Stimulated activated CD4-positive, alpha-beta T cell treated with anti-CD3 and anti-CD28 coated beads, Interleukin-12 subunit alpha, Interleukin-12 subunit beta, amount 100 ng/mL, for 24 hours (primary cell): ENCODE results near the gene FAM120B.

ENCODE experiments used
- DNase-seq, 2 experiments: peaks; one replicate each; pipeline ENCODE4 v3.0.0-alpha.2; 2020; ENCODE audit warnings: low read depth in 2 of 2

FAM120B gene

DNA sequence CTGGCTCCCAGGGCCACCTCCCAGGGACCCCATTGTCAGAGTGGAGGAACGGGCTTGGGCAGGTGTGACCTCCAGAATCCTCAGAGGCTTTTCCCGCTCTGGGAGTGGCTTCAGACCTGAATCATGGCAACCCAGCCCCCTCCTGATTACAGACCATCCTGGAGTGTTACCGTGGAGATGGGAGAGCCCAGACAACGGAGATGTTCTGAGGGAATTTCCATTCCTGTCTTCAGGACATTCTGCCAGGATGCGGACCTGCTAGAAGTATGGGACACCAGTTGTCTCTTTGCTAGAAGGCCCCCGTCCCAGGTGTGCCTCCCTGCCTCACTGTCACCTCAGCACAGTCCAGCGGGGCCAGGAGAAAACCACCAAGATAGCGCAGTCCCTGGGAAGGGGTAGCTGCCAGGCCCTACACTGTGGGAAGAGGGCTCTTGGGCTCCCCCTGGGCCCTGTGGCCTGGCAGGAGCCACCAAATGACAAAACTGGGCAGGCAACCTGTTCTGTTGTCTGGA lies 136.6 kb downstream of the FAM120B start:
- DNase-seq, result no peak

DNA sequence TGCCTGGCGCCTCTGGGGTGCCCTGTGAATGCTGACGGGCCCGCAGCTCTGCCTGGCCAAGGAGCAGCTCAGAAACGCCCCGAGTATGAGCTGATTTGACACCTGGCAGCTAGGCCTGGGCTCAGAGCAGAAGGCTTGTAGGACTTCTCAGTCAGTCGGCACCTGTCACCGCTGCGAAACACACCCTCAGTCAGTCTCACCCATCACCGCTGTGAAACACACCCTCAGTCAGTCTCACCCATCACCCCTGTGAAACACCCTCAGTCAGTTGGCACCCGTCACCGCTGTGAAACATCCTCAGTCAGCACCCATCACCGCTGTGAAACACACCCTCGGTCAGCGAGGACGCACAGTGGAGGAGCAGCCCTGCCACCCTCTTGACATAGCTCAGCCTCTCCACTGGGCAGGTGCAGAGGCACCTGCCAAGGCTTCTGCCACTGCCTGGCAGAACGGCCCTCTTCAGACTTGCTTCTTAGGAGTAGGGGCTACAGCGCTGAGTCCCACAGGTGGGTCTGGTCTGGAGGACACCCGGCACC lies 137.6 kb downstream of the FAM120B start:
- no peak for DNase-seq

DNA sequence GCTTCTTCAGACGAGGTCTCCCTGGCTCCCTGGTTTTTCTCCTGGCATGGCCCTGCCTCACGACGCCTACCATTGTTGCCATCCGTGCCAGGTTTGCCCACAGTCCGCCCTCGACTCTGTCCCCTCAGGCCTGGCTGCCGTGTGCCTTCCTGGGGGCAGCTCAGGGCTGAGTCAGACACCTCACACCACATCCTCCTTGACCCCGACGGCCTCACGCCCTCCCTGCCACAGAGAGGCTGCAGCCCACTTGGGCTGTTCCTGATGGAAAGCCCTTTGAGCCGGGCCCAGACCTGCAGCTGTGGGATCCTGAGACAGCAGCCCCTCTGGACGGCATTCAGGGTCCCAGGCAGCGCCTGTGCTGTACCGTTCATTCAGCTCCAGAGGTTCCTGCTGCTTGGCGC lies 138.3 kb downstream of the FAM120B start:
- no peak for DNase-seq

DNA sequence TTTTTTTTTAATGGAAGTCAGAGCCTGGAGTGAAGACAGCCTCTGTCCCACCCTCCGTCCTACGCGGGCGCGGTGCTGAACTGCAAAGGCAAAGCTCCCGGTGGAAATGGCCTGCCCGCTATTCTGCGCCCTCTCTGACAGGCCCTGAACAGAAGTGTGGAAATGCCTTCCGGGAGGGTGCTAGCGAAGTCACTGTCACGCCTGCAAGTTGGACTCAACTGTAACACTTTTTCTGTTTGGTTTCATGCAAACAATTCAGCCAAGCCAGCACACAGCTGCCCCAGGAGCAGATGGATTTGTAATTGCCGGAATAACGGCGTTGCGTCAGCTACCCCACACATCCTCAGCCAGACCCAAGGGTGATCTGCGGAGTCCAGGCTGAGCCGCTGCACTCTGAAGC lies 138.9 kb downstream of the FAM120B start:
- DNase-seq, result no peak

DNA sequence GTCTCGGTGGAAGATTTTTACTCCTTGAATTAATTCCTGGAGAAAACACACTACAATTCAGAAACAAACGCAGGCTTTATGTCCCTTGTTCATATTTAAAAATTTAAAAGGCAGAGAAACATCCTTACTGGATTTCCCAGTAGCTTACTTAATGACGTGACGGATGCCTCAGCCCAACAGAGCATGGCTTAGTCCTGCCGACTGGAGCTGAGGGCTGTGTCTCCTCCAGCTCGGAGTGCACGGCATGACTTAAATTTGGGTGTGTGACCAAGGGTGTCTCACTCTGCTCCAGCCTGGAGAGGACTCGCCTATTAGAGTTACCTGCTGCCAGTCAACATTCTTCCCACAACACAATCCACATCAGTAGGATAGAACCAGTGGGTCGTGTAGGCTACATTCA lies 139.4 kb downstream of the FAM120B start:
- no peak for DNase-seq

DNA sequence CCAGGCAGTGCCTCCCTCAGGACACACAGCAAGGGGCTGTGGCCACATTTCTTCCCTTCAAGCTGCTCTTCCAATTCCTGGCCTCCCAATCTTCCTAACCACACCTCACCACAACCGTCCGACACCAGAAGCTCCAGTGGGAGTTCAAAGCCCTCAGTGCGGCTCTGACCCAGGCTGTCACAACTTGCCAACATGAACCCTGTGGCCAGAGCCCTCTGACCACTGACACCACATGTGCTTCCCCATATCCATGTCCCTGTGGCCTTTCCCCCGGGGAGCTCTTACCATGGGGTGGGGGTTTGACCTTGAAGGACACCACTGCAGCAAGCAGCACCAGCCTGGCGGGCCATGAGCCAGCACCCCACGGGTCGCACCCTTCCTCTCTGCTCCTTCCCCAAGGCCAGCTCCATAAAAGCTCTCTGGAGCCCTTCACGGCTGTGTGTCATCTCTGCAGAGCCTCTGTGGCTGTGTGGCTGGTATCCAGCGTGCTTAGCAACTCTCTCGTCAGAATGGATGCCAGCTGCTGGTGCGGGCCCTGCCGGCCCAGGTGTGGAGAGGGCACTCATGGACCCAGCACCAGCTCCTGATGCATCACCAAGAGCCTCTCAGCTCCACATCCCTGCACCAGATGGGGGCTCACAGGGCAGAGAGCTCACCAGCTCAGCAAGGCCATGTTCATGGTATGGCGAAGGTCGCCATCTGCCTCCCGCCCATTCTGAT lies 140.4 kb downstream of the FAM120B start:
- no peak for DNase-seq

DNA sequence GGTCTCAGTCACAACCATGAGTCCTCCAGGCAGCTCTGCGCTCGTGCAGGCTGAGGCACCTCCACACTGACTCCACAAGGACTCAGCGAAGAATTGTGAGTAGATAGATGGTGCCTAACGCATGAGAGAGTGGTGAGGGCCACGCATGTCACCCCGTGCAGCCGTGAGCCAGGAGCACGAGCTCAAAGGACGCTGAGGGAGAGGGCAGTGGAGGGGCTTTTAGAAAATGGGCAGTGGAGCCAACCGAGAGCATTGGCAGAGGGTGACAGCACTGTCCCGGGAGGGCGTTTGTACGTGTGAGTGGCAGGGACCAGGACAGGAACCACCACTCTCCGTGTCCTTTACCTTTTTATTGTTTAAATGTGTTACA lies 141.0 kb downstream of the FAM120B start:
- no peak for DNase-seq

DNA sequence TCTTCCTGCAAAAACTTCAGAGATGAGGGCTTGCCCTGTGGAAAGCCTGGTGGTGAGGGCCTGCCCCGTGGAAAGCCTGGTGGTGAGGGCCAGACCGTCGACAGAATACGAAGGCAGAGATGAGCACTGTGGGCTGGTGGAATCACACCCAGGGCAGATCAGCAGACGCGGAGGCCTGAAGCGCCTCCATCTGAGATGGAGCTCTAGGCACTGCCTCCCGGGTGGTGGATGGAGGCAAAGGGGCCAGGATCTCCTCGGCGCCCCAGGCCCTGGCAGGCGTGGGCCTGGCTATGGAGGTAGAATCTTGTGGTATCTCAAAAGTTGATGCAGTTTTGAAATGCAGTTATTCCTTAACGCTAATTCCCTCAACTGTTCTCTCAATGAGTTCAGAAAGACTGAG lies 141.8 kb downstream of the FAM120B start:
- DNase-seq, result no peak

DNA sequence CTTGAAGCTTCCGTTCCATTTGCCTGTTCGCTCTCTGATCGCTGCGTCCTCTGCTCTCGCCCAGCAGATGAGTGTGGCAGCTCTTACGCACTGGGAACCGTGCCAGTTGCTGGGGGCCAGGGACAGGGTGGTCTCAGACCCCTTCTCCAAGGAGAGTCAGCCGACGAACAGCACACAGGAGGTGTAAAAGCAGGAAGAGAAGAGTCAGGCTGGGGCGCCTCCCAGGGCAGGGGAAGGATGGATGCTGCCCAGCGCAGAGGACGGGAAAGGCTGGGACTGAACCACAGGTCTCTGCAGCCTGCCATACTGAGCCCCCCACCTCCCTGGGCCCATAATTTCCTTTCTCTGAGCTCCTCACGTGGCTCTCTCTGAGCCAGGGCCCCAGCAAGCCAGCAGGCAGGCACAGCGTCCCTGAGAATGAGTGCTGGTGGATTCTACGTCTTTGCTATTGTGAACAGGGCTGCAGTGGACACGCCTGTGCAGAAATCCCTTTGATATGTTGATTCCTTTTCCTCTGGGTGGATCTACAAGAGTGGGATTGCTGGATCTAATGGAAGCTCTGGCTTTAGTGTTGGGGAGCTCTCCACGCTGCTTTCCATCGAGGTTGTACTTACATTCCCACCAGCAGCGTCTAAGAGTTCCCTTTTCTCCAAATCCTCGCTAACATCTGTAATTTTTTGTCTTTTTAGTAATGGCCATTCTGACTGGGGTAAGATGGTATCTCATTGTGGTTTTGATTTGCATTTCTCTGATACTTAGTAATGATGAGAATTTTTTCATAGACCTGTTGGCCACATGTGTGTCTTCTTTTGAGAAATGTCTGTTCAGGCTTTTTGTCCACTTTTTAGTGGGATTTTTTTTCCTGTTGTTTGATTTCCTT lies 142.4 kb downstream of the FAM120B start:
- DNase-seq, result no peak

DNA sequence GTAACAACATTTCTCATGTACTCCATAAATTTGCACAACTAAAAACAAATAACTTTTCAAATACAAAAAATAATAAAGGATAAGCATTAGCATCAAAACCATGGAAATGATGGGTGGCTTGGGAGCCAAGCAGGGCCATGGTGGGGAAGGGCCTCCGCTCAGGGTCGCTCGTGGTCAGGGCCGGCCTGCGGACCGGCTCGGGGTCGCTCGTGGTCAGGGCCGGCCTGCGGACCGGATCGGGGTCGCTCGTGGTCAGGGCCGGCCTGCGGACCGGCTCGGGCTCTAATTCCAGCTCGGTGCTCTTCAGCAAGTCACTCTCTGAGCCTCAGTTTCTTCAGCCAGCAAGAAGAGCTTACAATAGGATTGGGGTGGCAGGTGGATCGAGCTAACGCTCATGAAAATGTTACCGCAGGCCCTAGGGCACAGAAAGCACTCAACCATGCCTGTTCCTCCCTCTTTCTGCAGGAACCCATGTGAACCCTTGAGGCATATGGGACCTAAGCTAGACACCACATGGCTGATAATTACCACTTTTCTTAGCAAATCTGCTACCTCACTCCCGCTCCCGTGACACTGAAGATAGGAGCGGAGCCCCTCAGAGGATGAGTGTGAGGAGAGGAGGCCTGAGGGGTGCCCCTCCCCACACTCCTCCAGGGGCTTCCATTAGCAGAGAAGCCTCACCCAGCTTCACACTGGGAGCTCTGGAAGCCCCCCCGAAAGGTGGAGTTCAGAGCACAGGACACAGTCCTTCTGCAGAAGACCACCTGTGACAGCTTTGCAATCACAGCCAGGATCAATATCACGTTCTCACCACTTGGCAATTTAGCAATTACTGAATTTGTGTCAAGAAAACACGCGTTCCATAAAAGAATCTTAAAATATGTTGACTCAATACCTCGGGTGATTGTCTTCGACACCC lies 143.5 kb downstream of the FAM120B start:
- no peak for DNase-seq

DNA sequence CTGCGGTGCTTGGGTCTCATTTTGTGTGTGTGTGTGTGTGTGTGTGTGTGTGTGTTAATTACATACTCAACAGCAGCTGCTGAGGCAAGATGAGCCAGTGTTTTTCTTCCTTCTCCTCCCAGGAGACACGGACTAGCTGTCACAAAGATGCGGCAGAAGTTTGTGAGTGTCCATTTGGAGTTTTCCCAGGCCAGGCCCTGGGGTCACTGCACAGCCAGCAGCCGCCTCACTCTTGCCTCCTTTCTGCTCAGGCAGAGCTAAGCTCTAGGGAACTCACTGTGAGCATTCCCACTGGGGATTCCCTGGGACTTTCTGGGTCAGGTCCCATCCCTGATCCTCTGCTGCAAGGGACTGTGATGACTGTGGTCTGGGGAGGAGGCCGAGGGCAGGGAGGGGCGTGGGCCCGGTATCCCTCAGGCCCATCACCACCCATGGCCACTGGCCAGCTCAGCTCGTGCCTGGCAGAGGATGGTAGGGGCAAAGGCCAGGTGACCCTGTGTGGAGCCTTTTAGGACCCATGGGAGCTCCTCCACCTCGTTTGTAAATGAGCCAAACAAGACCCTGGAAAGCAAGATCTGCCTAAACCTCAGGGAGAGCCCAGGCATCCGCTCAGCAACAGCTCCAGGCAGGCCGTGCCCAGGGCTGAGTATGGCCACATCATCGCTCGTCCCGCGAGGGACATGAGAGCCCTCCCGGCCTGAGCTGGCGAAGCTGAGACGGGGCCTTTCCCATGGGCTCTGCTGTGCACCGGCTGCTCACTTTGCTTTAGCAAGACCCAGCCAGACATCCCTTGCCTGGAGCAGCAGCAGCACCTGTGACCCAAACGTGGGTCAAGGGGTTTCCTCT lies 144.6 kb downstream of the FAM120B start:
- DNase-seq, result no peak

DNA sequence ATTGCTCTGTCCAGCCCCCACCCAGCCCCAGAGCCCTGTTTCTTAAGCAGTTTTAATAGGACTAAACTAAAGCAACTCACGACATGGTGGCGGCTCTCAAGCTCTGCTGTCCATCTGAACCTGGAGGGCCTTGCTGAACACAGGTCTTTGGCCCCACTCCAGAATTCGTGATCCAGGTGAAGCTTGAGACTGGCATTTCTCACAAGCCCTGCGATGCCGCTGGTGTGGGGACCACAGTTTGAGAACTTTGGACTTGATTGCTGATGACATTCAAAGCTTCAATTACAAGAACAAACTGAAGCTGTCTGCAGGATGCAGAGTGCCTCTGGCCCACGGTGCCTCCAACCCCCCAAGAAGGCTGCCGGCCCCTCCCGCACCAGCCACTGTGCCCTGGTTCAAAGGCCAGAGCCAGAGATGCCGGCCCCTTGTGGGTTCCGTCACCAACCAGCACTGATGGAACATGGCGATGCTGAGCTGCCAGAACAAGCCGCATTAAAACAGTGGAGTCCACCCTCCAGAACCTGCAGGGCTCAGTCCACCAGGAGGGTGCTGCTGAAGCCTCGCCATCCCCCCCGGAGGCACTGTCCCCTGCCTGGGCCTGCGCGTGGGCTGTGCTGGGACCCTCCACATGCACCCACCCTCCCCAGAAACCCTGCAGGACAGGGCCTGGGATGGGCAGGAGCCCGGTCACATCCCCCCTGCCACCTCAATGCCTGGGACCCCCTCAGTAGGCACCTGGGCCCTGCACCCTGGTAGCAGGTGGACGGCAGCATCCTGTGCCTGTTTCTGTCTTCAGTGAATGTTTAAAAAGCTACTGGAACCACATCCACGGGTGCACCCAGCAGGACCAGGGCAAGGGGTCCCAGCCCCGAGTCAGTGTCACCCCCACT lies 145.4 kb downstream of the FAM120B start:
- DNase-seq, result no peak

DNA sequence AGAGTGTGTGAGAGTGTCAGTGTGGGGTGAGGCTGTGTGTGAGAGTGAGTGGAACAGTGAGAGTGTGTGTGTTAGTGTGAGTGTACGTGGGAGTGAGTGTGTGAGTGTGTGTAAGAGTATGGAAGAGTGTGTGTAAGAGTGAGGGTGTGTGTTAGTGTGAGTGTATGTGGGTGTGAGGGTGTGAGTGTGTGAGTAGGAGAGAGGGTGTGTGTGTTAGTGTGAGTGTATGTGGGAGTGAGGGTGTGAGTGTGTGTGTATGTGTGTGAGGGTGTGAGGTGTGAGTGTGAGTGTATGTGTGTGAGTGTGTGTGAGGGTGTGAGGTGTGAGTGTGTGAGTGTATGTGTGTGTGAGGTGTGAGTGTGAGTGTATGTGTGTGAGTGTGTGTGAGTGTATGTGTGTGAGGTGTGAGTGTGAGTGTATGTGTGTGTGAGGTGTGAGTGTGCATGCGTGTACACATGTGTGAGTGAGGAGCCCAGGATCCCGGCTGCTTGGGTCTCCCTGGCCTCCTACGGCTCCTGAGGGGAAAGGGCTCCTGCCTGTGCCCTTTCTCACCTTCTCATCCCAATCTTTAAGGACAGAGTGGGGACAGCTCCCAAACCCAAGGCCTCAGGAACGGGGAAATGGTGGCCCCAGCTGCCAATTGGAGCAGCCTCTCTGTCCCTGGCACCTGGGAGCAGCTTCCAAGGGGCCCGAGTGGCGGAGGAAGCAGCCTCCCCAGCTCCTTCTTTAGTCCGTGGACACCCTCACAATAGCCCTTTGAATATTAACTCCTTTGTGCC lies 146.4 kb downstream of the FAM120B start:
- no peak for DNase-seq

DNA sequence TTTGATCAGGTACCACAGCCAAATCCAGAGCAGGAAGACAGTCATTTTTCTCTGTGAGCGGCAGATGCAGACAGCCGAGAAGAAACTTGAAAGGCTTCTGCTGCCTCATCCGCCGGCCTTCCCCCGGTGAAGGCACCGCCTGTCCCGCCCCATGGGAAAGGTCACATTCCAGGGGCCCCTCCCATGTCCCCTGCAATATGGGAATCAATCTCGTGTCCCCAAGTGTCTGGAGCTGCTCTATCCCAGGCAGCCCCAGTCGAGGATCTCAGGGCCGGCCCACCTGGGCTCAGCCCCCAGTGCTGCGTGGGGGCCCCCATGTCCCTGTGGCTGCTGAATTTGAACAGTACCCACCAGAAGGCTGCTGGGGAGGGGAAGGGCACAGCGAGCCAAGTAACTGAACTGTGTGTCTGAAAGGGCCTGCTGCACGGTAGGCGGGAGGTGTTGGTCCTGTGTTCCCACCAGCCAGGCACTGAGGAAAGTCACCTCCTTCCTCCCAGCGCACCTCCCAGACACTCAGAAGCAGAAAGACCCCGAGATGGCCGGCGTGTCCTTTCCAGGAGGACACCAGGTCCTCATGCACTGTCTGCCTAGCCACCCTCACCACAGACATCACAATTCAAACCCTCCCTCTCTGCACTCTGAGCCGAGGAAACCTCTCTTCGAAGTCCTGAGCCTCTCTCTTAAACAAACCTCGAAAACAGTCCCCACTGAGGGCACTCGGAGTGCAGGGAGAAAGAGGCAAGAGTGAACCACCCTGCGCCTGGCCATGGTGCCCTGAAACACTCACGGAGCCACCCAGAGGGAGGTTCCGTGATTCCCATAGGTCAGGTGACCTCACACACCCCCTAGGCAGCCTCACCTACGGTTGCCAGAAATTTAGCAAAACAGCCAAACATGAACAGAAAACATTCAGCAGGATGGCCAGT lies 147.3 kb downstream of the FAM120B start:
- no peak for DNase-seq

DNA sequence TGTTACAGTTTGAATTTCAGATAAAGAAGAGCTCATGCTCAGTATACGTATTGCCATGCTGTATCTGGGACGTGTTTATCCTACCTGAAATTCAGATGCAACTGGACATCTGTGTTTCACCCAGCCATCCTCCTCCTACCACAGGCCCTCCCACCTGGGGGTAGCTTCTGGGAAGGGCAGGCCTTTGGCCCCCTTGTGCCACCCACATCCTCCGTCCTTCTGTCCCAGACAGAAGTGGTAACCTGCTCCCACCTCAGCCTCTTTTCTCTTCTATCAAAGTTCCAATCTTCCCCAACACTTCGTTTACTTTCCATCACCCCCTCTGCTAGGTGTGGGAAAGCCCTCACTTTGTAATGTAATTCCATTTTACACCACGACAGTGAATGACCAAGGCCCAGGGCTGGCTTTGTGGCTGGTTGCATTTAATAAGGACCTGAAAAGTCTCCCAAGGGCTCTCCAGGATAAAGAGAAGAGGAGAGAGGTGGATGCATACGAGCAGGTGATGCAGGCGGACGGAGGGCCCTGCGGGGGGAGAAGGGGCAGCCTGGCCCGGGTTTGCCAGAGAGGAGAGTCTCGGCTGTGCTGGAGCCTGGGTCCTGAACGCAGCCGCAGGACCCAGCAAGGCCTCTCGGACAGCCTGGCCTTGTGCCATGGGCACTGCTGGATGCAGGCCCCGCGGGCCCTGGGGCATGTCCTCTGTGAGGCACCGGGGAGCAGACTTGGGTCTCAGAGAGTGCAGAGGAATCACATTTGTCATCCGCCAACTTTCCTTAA lies 148.1 kb downstream of the FAM120B start:
- no peak for DNase-seq

DNA sequence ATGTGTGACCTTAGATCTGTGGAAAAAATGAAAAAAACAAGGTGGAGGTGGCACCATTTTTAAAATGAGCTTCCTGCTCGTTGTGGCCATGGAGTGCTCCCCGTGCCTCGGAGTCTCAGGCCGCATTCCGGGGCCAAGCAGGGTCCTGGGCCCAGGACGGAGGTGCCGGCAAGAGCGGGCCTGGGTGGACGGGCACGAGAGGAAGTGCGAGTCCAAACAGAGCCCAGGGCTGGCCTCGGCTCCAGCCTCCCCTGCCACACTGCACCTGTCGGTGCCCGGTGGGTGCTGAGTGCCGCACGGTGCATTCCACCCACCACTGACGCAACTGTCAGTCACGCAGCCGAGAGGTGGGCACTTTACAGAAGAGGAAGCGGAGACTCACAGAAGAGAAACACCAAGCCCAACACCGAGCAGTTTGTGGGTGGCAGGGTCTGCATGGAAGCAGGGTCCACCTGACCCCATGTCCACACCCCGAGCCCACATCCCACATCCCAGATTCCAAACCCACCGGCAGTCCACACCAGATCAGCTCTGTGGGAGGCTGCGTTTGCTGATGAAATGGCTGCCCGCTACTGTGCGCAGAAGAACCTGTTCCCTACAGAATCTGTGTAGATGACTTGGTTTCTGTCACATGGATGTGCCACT lies 148.9 kb downstream of the FAM120B start:
- no peak for DNase-seq

DNA sequence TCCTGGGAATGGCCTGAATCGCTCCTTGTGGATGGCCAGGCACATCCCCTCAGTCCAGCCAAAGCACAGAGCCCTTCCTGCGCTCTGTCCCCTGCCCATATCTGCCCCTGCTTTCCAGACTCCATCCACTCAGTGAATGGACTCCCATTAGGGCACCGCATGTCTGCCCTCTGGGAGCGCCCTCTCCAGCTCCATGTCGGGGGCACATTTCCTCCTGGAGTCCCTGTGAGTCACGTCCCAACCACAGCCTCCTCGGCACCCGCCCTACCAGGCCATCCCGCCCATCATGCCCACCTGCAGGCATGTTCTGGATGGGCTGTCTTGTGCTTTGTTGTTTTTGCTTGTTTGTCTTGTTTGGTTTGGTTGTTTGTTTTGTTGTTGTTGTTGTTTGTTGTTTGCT lies 149.8 kb downstream of the FAM120B start:
- no peak for DNase-seq
